ENCODE data around the gene USP10. TPM values are rescaled to one million over a fixed set of nuclear protein-coding genes. Genes with fewer than 3 reads are reported as not detected.
"Not testable (repeated sequence)": the region's sequence is repeated elsewhere in the genome, so short reads cannot be mapped to it uniquely, and the experiment has no call there.

USP10 gene
- total and polyA plus RNA-seq, 5 donors from 2014 or later = 64.0 to 112 (median 88.1) TPM

DNA sequence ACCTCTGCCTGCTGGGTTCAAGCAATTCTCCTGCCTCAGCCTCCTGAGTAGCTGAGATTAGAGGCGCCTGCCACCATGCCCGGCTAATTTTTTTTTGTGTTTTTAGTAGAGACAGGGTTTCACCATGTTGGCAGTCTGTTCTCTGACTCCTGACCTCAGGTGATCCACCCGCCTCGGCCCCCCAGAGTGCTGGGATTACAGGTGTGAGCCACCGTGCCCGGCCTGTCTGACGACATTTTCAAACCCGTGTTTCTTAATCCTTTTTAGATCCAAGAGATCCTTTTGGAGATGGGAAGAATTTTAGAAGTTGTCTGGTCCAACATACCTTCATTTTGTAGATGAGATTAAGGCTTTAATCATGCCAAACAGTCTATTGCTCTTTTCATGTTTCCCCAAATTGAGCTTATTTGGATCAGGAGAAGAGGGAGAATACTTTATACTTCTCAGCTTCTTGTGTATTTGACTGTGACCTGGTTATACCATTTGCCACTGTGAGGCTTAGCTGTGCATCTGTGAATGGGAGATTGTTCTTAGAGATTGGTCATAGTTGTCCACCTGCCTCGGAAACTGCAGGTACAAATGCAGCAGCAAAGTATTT lies 25.8 kb downstream of the USP10 start:
- peaks cover 27 to 80% (median 44%) of the 10 kb centered on the region in 4 donors for H3K4me1 Mint-ChIP-seq
- DNase-seq (no peak), ATAC-seq (ENCODE audit: low read depth in 2 of 2) (peak in 1 of 2 donors; percentile 3)
- no peak overlapping the region for H3K4me3 Mint-ChIP-seq
- Histone ChIP-seq H3K9me3 (ENCODE audit: control insufficient read depth in 2 of 2, low read length in 2 of 2) (no peaks in the 10 kb centered on the region), H3K4me1 (ENCODE audit: control insufficient read depth, insufficient read depth, low read length, poor library complexity, severe bottlenecking) (peaks cover 35% of the 10 kb centered on the region), H3K36me3 (ENCODE audit: control insufficient read depth, insufficient read depth, low read length) (no peaks in the 10 kb centered on the region), H3K4me3 (ENCODE audit: low read depth, low read length) (no peak overlapping the region), H3K27me3 (ENCODE audit: control insufficient read depth, insufficient read depth, low read length) (no peaks in the 10 kb centered on the region), H3K27ac (ENCODE audit: insufficient read depth, low read length, poor library complexity, severe bottlenecking) (no peak overlapping the region)
- H3K27me3 Mint-ChIP-seq = no peaks in the 10 kb centered on the region
- H3K9me3 Mint-ChIP-seq = no peaks in the 10 kb centered on the region
- peaks cover 4% of the 10 kb centered on the region for H3K36me3 Mint-ChIP-seq
- H3K27ac Mint-ChIP-seq = peak overlapping the region in 1 of 3 donors; percentile 22

DNA sequence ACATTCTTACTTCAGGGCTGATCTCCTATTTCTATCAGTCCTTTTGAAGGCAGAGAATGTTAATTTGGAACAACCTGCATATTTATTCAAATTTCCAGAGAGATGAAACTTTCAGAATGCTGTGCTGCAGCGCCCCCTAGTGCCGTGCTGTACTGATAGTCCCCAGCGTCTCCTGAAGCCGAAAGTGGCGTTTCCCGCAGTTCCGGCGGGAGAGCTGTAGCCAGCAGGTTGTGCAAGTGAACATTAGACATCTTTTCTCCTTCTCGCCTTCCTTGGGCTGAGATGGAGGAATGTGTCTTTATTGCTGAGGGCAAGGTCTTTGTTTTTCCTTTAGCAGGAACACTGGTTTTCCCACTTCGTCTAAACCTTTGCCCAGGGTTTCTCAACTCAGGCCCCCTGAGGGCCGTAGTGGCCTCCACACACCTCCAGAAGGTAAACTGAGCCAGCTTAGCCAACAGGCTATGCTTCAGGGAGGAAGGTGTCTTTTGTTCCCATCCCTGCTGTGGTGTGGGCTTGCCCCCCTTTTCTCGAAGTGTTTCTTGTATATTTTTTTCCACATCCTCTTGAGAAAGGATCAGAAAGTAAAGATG lies 26.4 kb downstream of the USP10 start:
- Mint-ChIP-seq H3K36me3 (peaks cover 4% of the 10 kb centered on the region), H3K27ac (peak overlapping the region in 2 of 3 donors; percentile 22 to 59), H3K4me3 (peak overlapping the region in 2 of 4 donors; percentile 66 to 72), H3K9me3 (no peaks in the 10 kb centered on the region), H3K27me3 (no peaks in the 10 kb centered on the region), H3K4me1 (peaks cover 28 to 82% (median 45%) of the 10 kb centered on the region in 4 donors)
- ATAC-seq (ENCODE audit: low read depth in 2 of 2) = peak; percentile 67 to 70
- Histone ChIP-seq H3K27ac (ENCODE audit: insufficient read depth, low read length, poor library complexity, severe bottlenecking) (no peak overlapping the region), H3K27me3 (ENCODE audit: control insufficient read depth, insufficient read depth, low read length) (no peaks in the 10 kb centered on the region), H3K4me3 (ENCODE audit: low read depth, low read length) (peak overlapping the region; percentile 54), H3K9me3 (ENCODE audit: control insufficient read depth in 2 of 2, low read length in 2 of 2) (no peaks in the 10 kb centered on the region), H3K4me1 (ENCODE audit: control insufficient read depth, insufficient read depth, low read length, poor library complexity, severe bottlenecking) (peaks cover 37% of the 10 kb centered on the region), H3K36me3 (ENCODE audit: control insufficient read depth, insufficient read depth, low read length) (no peaks in the 10 kb centered on the region)
- DNase-seq = peak; percentile 73 to 79 (median 79)

DNA sequence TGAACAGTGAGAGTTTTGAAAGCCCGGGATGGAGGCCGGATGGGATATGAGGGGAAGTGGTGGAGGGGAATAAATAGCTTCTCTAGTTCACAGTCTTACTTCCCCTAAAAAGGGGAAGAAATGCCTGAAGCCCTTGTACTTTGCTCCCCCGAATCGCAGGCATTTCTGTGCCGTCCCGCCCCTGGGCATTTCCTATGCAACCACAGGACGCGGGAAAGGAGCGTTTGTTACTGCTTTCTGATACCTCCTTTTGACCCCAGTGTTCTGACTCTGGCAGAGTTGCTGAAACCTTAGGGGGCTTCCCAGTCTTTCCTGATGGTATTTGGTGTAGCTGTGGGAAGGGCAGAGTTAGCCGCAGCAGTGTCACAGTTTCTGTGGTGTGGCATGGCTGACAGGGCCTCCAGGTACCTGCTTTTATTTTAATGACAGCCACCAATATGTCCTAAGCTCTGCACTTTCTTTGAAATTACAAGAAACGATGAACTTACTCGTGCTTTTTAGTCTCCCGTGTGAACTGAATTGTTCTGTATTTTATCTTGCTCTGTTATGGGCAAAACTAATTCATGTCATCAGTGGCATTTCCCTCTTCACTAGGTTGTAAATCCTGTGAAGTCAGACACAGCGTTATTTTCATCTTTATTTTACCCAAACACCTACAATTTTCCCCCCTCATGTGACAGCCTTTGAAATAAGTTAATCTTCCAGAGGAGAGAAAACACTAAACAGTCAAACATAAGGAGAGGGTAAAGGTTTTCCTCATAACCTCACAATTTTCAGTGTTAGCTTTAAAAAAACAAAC lies 27.1 kb downstream of the USP10 start:
- H3K36me3 Mint-ChIP-seq = peaks cover 1% of the 10 kb centered on the region
- no peaks in the 10 kb centered on the region for H3K36me3 ChIP-seq (ENCODE audit: control insufficient read depth, insufficient read depth, low read length)
- H3K4me1 Mint-ChIP-seq = peaks cover 28 to 82% (median 49%) of the 10 kb centered on the region in 4 donors
- no peak overlapping the region for H3K27ac ChIP-seq (ENCODE audit: insufficient read depth, low read length, poor library complexity, severe bottlenecking)
- no peak overlapping the region for H3K4me3 ChIP-seq (ENCODE audit: low read depth, low read length)
- peak in 1 of 2 donors; percentile 5 for ATAC-seq (ENCODE audit: low read depth in 2 of 2)
- no peak for DNase-seq
- H3K9me3 ChIP-seq (ENCODE audit: control insufficient read depth in 2 of 2, low read length in 2 of 2) = no peaks in the 10 kb centered on the region
- H3K4me1 ChIP-seq (ENCODE audit: control insufficient read depth, insufficient read depth, low read length, poor library complexity, severe bottlenecking) = peaks cover 37% of the 10 kb centered on the region
- no peaks in the 10 kb centered on the region for H3K27me3 Mint-ChIP-seq
- no peaks in the 10 kb centered on the region for H3K9me3 Mint-ChIP-seq
- H3K27me3 ChIP-seq (ENCODE audit: control insufficient read depth, insufficient read depth, low read length) = no peaks in the 10 kb centered on the region
- H3K4me3 Mint-ChIP-seq = peak overlapping the region in 1 of 4 donors; percentile 66
- H3K27ac Mint-ChIP-seq = peak overlapping the region in 1 of 3 donors; percentile 22

DNA sequence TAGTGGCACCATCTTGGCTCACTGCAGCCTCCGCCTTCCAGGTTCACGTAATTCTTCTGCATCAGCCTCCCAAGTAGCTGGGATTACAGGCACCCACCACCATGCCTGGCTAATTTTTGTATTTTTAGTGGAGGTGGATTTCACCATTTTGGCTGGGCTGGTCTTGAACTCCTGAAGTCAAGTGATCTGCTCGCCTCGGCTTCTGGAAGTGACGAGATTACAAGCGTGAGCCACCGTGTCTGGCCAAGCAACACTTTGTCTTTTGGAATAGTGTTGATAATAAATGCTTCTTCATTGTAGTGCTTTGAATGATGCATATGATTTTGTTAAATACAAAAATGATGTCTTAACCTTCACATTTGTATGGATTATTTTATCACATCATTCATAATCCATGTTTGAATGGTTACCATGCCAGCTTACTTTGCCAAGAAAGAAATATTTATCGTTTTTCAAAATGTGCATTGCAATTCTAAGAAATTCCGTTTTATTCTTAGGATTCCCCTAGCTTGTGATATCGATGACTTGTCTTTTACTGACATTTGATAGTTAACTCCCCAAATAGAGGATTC lies 29.1 kb downstream of the USP10 start:
- no peaks in the 10 kb centered on the region for H3K36me3 Mint-ChIP-seq
- no peak for ATAC-seq (ENCODE audit: low read depth in 2 of 2)
- H3K27ac ChIP-seq (ENCODE audit: insufficient read depth, low read length, poor library complexity, severe bottlenecking) = no peak overlapping the region

DNA sequence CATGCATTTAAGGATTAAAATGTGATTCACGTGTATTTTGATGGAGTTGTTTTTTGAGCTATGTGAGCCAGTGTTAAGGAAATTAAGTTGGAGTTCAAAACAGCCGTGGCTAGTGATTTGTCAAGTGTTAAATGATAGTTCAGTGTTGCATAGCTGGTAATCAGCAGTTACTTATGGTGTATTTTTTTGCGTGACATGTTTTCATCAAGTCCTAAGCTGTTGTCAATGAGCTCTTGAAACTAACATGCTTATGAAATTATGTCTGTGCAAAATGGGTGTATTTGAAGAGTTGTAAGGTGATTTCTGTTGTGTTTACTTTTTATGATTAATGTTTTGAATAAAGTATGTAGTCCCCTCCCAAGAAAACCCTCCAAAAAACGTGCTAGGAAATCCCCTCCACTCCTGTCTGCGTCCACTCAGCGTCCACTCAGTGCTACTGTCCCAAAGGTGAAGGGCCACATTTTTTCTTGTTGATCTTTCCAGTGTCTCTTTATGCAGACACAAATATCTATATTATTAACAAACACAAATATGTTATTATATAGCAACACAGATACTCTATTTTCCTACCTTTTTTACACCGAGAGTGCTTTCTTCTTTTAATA lies 30.0 kb downstream of the USP10 start:
- peaks cover 21% of the 10 kb centered on the region for H3K4me1 ChIP-seq (ENCODE audit: control insufficient read depth, insufficient read depth, low read length, poor library complexity, severe bottlenecking)

More for the DNA sequence above, 29.1 kb downstream of the USP10 start:
- DNase-seq = no peak
- Histone ChIP-seq H3K27me3 (ENCODE audit: control insufficient read depth, insufficient read depth, low read length) (no peaks in the 10 kb centered on the region), H3K36me3 (ENCODE audit: control insufficient read depth, insufficient read depth, low read length) (peaks cover 5% of the 10 kb centered on the region), H3K4me1 (ENCODE audit: control insufficient read depth, insufficient read depth, low read length, poor library complexity, severe bottlenecking) (peaks cover 29% of the 10 kb centered on the region), H3K9me3 (ENCODE audit: control insufficient read depth in 2 of 2, low read length in 2 of 2) (no peaks in the 10 kb centered on the region), H3K4me3 (ENCODE audit: low read depth, low read length) (no peak overlapping the region)
- peaks cover 23 to 65% (median 39%) of the 10 kb centered on the region in 4 donors for H3K4me1 Mint-ChIP-seq
- H3K27ac Mint-ChIP-seq = peak overlapping the region in 1 of 3 donors; percentile 79
- peak overlapping the region in 1 of 4 donors; percentile 1 for H3K4me3 Mint-ChIP-seq
- H3K27me3 Mint-ChIP-seq = no peaks in the 10 kb centered on the region
- H3K9me3 Mint-ChIP-seq = no peaks in the 10 kb centered on the region

DNA sequence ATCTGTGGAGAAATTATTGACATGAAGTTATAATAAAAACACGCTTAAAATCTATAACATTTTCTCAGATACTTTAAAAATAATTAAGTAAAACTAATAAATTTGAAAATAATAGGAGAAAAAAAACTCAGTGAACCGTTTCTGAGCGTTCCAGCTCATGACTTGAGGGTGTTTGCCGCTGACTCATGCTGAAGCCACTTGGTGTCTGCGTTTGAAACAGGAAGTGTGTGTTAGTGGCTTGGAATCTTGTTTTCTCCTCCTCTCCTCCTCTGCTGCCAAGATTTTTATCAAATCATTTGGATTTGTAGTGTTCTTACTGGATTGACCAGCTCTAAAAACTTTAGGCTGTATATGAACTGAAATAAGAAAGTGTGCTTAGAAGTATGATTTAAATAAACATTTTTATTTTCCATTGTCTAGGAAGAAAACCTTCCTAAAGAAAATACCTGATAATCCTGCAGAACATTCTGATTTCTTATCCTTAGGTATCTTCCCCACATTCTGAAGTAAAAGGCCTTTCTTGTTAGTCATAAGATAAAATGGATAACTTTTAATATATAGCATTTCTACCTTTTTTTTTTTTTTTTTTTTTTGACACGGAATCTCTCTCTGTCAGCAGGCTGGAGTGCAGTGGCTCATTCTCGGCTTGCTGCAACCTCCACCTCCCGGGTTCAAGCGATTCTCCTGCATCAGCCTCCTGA lies 30.8 kb downstream of the USP10 start:
- Histone ChIP-seq H3K36me3 (ENCODE audit: control insufficient read depth, insufficient read depth, low read length) (peaks cover 19% of the 10 kb centered on the region), H3K4me1 (ENCODE audit: control insufficient read depth, insufficient read depth, low read length, poor library complexity, severe bottlenecking) (peaks cover 18% of the 10 kb centered on the region), H3K9me3 (ENCODE audit: control insufficient read depth in 2 of 2, low read length in 2 of 2) (no peaks in the 10 kb centered on the region), H3K27me3 (ENCODE audit: control insufficient read depth, insufficient read depth, low read length) (no peaks in the 10 kb centered on the region), H3K27ac (ENCODE audit: insufficient read depth, low read length, poor library complexity, severe bottlenecking) (no peak overlapping the region), H3K4me3 (ENCODE audit: low read depth, low read length) (peak overlapping the region; percentile 23)
- DNase-seq (peak in 1 of 3 donors; percentile 59), ATAC-seq (ENCODE audit: low read depth in 2 of 2) (peak in 1 of 2 donors; percentile 65)
- Mint-ChIP-seq H3K27me3 (no peaks in the 10 kb centered on the region), H3K36me3 (peaks cover 2% of the 10 kb centered on the region), H3K9me3 (no peaks in the 10 kb centered on the region), H3K4me1 (peaks cover 20 to 54% (median 32%) of the 10 kb centered on the region in 4 donors), H3K4me3 (peak overlapping the region in 2 of 4 donors; percentile 39 to 51), H3K27ac (no peak overlapping the region)

More for the DNA sequence above, 30.0 kb downstream of the USP10 start:
- no peak overlapping the region for H3K27ac Mint-ChIP-seq
- peak overlapping the region; percentile 23 for H3K4me3 ChIP-seq (ENCODE audit: low read depth, low read length)
- no peaks in the 10 kb centered on the region for H3K27me3 Mint-ChIP-seq
- no peaks in the 10 kb centered on the region for H3K36me3 Mint-ChIP-seq
- H3K27ac ChIP-seq (ENCODE audit: insufficient read depth, low read length, poor library complexity, severe bottlenecking) = no peak overlapping the region
- ATAC-seq (ENCODE audit: low read depth in 2 of 2) = no peak
- H3K9me3 ChIP-seq (ENCODE audit: control insufficient read depth in 2 of 2, low read length in 2 of 2) = no peaks in the 10 kb centered on the region
- H3K4me1 Mint-ChIP-seq = peaks cover 17 to 59% (median 35%) of the 10 kb centered on the region in 4 donors
- H3K27me3 ChIP-seq (ENCODE audit: control insufficient read depth, insufficient read depth, low read length) = no peaks in the 10 kb centered on the region
- DNase-seq = no peak
- peak overlapping the region in 1 of 4 donors; percentile 10 for H3K4me3 Mint-ChIP-seq
- H3K9me3 Mint-ChIP-seq = no peaks in the 10 kb centered on the region
- H3K36me3 ChIP-seq (ENCODE audit: control insufficient read depth, insufficient read depth, low read length) = peaks cover 14% of the 10 kb centered on the region

DNA sequence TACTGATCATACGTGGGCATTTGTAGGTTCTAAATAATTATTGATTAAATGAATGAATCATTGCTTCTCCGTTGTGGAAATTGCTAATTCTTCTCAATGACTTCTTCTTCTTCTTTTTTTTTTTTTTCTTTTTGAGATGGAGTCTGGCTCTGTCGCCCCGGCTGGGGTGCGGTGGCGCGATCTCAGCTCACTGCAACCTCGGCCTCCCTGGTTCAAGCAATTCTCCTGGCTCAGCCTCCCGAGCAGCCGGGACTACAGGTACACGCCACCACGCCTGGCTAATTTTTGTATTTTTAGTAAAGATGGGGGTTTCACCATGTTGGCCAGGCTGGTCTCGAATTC lies 32.5 kb downstream of the USP10 start:
- peaks cover 21% of the 10 kb centered on the region for H3K36me3 ChIP-seq (ENCODE audit: control insufficient read depth, insufficient read depth, low read length)
- H3K4me1 Mint-ChIP-seq = peaks cover 25 to 53% (median 31%) of the 10 kb centered on the region in 4 donors
- not testable (repeated sequence) for H3K27ac ChIP-seq (ENCODE audit: insufficient read depth, low read length, poor library complexity, severe bottlenecking)

More for the DNA sequence above, 32.5 kb downstream of the USP10 start:
- not testable (repeated sequence) for ATAC-seq (ENCODE audit: low read depth in 2 of 2); H3K4me3 ChIP-seq (ENCODE audit: low read depth, low read length); H3K27me3 ChIP-seq (ENCODE audit: control insufficient read depth, insufficient read depth, low read length); H3K9me3 ChIP-seq (ENCODE audit: control insufficient read depth in 2 of 2, low read length in 2 of 2); DNase-seq; H3K27me3 Mint-ChIP-seq; H3K27ac Mint-ChIP-seq; H3K4me3 Mint-ChIP-seq; H3K36me3 Mint-ChIP-seq; H3K9me3 Mint-ChIP-seq
- H3K4me1 ChIP-seq (ENCODE audit: control insufficient read depth, insufficient read depth, low read length, poor library complexity, severe bottlenecking) = peaks cover 18% of the 10 kb centered on the region
